A673 (cell line): Measurements from ENCODE around the gene TMEM161A. TPM values are rescaled to one million over a fixed set of nuclear protein-coding genes. Genes with fewer than 3 reads are reported as not detected.

Experiments
- BruUV-seq: library from RNA; stranded (reverse); fragments of 400-500 nt; replicated peaks from 2 replicates; lab custom pipeline; 2021; lab: Mats Ljungman, UMichigan
- CTCF ChIA-PET: fragments of 300-600 bp; sonication (Branson Sonifier 250); formaldehyde crosslinking; loops from one replicate; lab custom pipeline; 2022; ENCODE audit warnings: antibody characterized with exemption; lab: Charles Lee
- POLR2A ChIA-PET: fragments of 300-600 bp; sonication (Branson Sonifier 250); formaldehyde crosslinking; loops from one replicate; lab custom pipeline; 2022; ENCODE audit warnings: antibody characterized with exemption; ENCODE audit not compliant: low non-redundant PET; lab: Charles Lee
- DNase-seq: peaks from one replicate; pipeline ENCODE4 v3.0.0-alpha.2; 2015; ENCODE audit warnings: low spot score
- H3K27ac ChIP-seq: fragments of 200-600 bp; sonication (generic); 2 replicates; pipeline ENCODE4 v1.5.1; 2016; ENCODE audit warnings: mixed run types, low read depth, mild to moderate bottlenecking, mixed read lengths, antibody characterized with exemption, low read length; ENCODE audit not compliant: poor library complexity, severe bottlenecking
- H3K27me3 ChIP-seq: fragments of 200-600 bp; sonication (generic); replicated peaks from 2 replicates; pipeline ENCODE4 v1.6.1; 2017; ENCODE audit warnings: mixed run types, low read depth, mild to moderate bottlenecking, mixed read lengths, antibody characterized with exemption, low read length; ENCODE audit not compliant: insufficient read depth, poor library complexity
- H3K36me3 ChIP-seq: fragments of 200-600 bp; sonication (generic); 2 replicates; pipeline ENCODE4 v1.6.1; 2016; ENCODE audit warnings: mixed run types, mild to moderate bottlenecking, mixed read lengths, antibody characterized with exemption, low read length; ENCODE audit not compliant: insufficient read depth, poor library complexity, severe bottlenecking
- H3K4me1 ChIP-seq: fragments of 200-600 bp; sonication (generic); 2 replicates; pipeline ENCODE4 v1.6.1; 2017; ENCODE audit warnings: mixed run types, mild to moderate bottlenecking, mixed read lengths, antibody characterized with exemption, low read length; ENCODE audit not compliant: insufficient read depth, poor library complexity, severe bottlenecking
- H3K4me3 ChIP-seq: fragments of 200-600 bp; sonication (generic); 2 replicates; pipeline ENCODE4 v1.5.1; 2016; ENCODE audit warnings: low read depth, mixed run types, mild to moderate bottlenecking, mixed read lengths, low read length; ENCODE audit not compliant: poor library complexity, severe bottlenecking
- H3K9me3 ChIP-seq: fragments of 200-600 bp; sonication (generic); 2 replicates; pipeline ENCODE4 v1.6.1; 2016; ENCODE audit warnings: mixed run types, low read depth, mild to moderate bottlenecking, mixed read lengths, antibody characterized with exemption, low read length; ENCODE audit not compliant: poor library complexity, severe bottlenecking
- EZH2 ChIP-seq: fragments of 200-600 bp; sonication (generic); IDR thresholded peaks from 2 replicates; pipeline ENCODE4 v1.6.1; 2017; ENCODE audit warnings: borderline replicate concordance, low read depth, mild to moderate bottlenecking, mixed read lengths, antibody characterized with exemption, low read length; ENCODE audit not compliant: poor library complexity, severe bottlenecking
- intact Hi-C: fragments of 100-400 bp; cut with micrococcal nuclease; formaldehyde crosslinking; loops from one replicate; pipeline ENCODE4 v1.10.0; 2022; ENCODE audit not compliant: unreplicated experiment
- total RNA-seq: library from RNA; stranded (reverse); gene quantifications from 2 replicates; pipeline ENCODE4 v1.2.3, GENCODE V29; 2021
- TF ChIP-seq, protein P1 (sequence below): fragments of 300-800, 200-600 bp; sonication (generic); conservative IDR thresholded peaks from 2 replicates; pipeline ENCODE4 v1.5.1; 2017; ENCODE audit warnings: low read depth, mild to moderate bottlenecking, antibody characterized with exemption, low read length, moderate library complexity, mixed read lengths

The TMEM161A gene
- total RNA-seq, 1 experiment from 2014 or later, result 34.4 TPM

DNA sequence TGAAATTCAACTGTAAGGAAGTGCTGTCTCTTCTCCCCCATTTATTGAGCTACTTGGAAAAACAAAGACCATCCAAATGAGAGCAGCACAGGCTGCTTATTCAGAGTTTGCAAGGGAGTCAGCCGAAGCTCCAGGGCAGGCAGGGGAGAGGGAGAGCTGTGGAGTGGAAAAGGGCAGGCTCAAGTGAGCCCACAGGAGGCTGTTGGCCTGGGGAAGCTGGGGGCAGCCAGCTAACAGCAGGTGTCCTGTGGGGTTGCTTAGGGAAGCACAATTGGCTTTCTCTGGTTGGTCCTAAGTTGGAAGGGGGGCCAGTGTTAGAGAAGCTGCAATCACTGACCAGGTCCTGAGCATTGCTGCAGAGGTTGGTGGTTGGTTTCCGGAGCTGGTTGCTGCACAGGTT lies 50.6 kb downstream of the TMEM161A start:
- Histone ChIP-seq H3K36me3 (no peaks in the 10 kb centered on the region), H3K9me3 (no peaks in the 10 kb centered on the region), H3K27me3 (no peaks in the 10 kb centered on the region), H3K4me1 (no peaks in the 10 kb centered on the region), H3K4me3 (no peak overlapping the region), H3K27ac (no peak overlapping the region)
- DNase-seq, result no peak
- ChIA-PET POLR2A (no interaction called here), CTCF (no interaction called here)
- TF ChIP-seq EZH2, result no peak
- TF ChIP-seq, protein P1, sequence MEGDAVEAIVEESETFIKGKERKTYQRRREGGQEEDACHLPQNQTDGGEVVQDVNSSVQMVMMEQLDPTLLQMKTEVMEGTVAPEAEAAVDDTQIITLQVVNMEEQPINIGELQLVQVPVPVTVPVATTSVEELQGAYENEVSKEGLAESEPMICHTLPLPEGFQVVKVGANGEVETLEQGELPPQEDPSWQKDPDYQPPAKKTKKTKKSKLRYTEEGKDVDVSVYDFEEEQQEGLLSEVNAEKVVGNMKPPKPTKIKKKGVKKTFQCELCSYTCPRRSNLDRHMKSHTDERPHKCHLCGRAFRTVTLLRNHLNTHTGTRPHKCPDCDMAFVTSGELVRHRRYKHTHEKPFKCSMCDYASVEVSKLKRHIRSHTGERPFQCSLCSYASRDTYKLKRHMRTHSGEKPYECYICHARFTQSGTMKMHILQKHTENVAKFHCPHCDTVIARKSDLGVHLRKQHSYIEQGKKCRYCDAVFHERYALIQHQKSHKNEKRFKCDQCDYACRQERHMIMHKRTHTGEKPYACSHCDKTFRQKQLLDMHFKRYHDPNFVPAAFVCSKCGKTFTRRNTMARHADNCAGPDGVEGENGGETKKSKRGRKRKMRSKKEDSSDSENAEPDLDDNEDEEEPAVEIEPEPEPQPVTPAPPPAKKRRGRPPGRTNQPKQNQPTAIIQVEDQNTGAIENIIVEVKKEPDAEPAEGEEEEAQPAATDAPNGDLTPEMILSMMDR, result no peak
- intact Hi-C loops, result no loop called here
- no TSS peak for BruUV-seq

DNA sequence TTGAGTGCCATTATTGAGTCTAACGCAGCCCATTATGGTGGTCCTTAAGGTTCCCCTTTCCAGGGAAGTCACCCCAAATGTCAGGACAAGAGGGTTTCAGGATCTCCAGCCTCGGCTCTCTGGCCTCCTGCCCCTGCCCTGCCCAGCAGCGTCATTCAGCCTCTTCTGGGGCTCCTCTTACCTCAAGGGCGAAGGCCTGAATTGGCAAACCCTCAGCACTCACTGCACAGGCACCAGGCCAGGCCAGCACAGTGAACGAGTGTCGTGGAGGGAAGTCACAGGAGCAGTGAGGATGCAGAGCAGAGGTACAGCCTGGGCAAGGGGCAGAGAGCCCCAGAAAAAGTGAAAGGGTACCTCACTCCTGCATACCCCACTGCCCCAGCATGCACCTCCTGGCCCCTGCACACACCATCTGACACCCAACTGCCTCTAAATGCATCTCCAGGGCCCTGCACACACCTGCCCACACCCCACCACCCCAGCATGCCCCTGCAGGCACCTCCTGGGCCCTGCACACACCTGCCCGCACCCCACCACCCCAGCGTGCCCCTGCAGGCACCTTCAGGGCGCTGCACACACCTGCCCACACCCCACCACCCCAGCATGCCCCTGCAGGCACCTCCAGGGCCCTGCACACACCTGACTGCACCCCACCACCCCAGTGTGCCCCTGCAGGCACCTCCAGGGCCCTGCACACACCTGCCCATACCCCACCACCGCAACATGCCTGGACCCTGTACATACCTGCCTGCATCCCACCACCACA lies 54.7 kb downstream of the TMEM161A start:
- no TSS peak for BruUV-seq
- no peaks in the 10 kb centered on the region for H3K36me3 ChIP-seq
- intact Hi-C loops, result no loop called here
- CTCF ChIA-PET, result no interaction called here
- no peaks in the 10 kb centered on the region for H3K27me3 ChIP-seq
- no peak overlapping the region for H3K27ac ChIP-seq
- no peaks in the 10 kb centered on the region for H3K4me1 ChIP-seq
- no peaks in the 10 kb centered on the region for H3K9me3 ChIP-seq
- DNase-seq, result no peak
- TF ChIP-seq, protein P1, result no peak
- no peak for TF ChIP-seq EZH2
- H3K4me3 ChIP-seq, result no peak overlapping the region
- POLR2A ChIA-PET, result no interaction called here

DNA sequence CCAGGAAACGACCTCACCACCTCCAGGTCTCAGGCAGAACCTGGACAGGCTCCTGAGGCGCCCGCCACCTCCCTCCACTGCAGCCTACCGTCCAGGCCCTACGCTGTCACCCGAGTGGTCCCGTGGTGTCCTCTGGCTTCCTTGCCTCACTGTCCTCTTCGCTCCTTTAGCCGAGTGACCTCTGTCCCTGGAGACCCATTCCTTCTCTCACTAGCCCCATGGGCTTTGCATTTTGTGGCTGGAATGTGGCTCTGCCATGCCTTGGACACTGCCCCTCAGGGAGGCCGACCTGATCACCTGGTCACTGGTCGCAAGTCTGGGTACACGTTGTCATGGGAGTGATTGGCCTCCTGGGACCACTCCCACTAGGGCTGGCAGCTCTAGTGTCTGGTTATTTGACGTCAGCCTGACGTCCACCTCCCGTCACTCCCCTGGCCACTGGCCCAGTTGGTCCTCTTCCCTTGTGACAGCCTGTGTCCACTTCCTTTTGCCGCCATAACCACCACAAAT lies 56.6 kb downstream of the TMEM161A start:
- Histone ChIP-seq H3K27me3 (no peaks in the 10 kb centered on the region), H3K4me1 (peaks cover 7% of the 10 kb centered on the region), H3K9me3 (no peaks in the 10 kb centered on the region), H3K36me3 (no peaks in the 10 kb centered on the region), H3K4me3 (no peak overlapping the region), H3K27ac (no peak overlapping the region)
- ChIA-PET POLR2A (no interaction called here), CTCF (no interaction called here)
- intact Hi-C loops, result no loop called here
- no TSS peak for BruUV-seq
- TF ChIP-seq EZH2, result no peak
- TF ChIP-seq, protein P1, result no peak
- no peak for DNase-seq
